Ishikawa (cell line): ENCODE measurements around the gene ATXN10.

Source experiments
- CREB1 ChIP-seq: IDR thresholded peaks from 2 replicates; pipeline ENCODE4 v1.6.1; 2012; ENCODE audit warnings: low read depth
- EP300 ChIP-seq: IDR thresholded peaks from 2 replicates; pipeline ENCODE4 v1.6.1; 2012; ENCODE audit warnings: borderline replicate concordance
- NFIC ChIP-seq: IDR thresholded peaks from 2 replicates; pipeline ENCODE4 v1.6.1; 2012
- REST ChIP-seq: IDR thresholded peaks from 2 replicates; pipeline ENCODE4 v1.6.1; 2012; ENCODE audit warnings: low read depth, mild to moderate bottlenecking
- TAF1 ChIP-seq: IDR thresholded peaks from 2 replicates; pipeline ENCODE4 v1.6.1; 2012; ENCODE audit warnings: low read depth, mild to moderate bottlenecking
- TCF12 ChIP-seq: IDR thresholded peaks from 2 replicates; pipeline ENCODE4 v1.6.1; 2012; ENCODE audit warnings: low read depth
- YY1 ChIP-seq: IDR thresholded peaks from 2 replicates; pipeline ENCODE4 v1.6.1; 2012; ENCODE audit warnings: low read depth
- TF ChIP-seq, protein P1 (sequence below): IDR thresholded peaks from 2 replicates; pipeline ENCODE4 v1.6.1; 2012

- TF ChIP-seq YY1 = no peak
- no peak for TF ChIP-seq TAF1
- no peak for TF ChIP-seq REST
- TF ChIP-seq, protein P1, sequence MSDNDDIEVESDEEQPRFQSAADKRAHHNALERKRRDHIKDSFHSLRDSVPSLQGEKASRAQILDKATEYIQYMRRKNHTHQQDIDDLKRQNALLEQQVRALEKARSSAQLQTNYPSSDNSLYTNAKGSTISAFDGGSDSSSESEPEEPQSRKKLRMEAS = no peak
- no peak for TF ChIP-seq NFIC
- no peak for TF ChIP-seq TCF12
- no peak for TF ChIP-seq CREB1
- no peak for TF ChIP-seq EP300
Measured at GRCh38 chr22:45880716-45881523, 209.3 kb downstream of the ATXN10 start.
